PFSK-1 (cell line): ENCODE data around the gene PLAAT1.

ENCODE experiments used
- FOXP2 ChIP-seq: optimal IDR thresholded peaks from 2 replicates; pipeline ENCODE3; 2011; ENCODE audit warnings: borderline replicate concordance, control low read depth, inconsistent platforms; ENCODE audit not compliant: insufficient read depth; ENCODE audit errors: extremely low read length, extremely low read depth
- POLR2AphosphoS5 ChIP-seq: IDR thresholded peaks from 2 replicates; pipeline ENCODE4 v1.6.1; 2012; ENCODE audit warnings: low read depth, mild to moderate bottlenecking, control low read depth, low read length, moderate library complexity
- SIN3A ChIP-seq: IDR thresholded peaks from 2 replicates; pipeline ENCODE4 v1.6.1; 2012; ENCODE audit warnings: mild to moderate bottlenecking, low read length, moderate library complexity, borderline replicate concordance; ENCODE audit not compliant: insufficient read depth
- TAF1 ChIP-seq: IDR thresholded peaks from 2 replicates; pipeline ENCODE4 v1.6.1; 2012; ENCODE audit warnings: low read length, control low read depth, borderline replicate concordance; ENCODE audit not compliant: insufficient read depth
- TF ChIP-seq, protein P1 (sequence below), 2 experiments: IDR thresholded peaks; 2 replicates each; pipeline versions ENCODE4 v1.6.1 to v1.8.0; 2011 to 2012; ENCODE audit warnings: low read depth in 2 of 2, low read length in 2 of 2, control low read depth in 1 of 2, inconsistent platforms in 1 of 2, mild to moderate bottlenecking in 1 of 2, moderate library complexity in 1 of 2; ENCODE audit not compliant: insufficient read depth in 1 of 2

PLAAT1 gene

GRCh38 chr3:193225302-193226125 lies 15.5 kb upstream of the PLAAT1 start:
- TF ChIP-seq POLR2AphosphoS5 (no peak), SIN3A (no peak), TAF1 (no peak), FOXP2 (no peak)
- TF ChIP-seq, protein P1, sequence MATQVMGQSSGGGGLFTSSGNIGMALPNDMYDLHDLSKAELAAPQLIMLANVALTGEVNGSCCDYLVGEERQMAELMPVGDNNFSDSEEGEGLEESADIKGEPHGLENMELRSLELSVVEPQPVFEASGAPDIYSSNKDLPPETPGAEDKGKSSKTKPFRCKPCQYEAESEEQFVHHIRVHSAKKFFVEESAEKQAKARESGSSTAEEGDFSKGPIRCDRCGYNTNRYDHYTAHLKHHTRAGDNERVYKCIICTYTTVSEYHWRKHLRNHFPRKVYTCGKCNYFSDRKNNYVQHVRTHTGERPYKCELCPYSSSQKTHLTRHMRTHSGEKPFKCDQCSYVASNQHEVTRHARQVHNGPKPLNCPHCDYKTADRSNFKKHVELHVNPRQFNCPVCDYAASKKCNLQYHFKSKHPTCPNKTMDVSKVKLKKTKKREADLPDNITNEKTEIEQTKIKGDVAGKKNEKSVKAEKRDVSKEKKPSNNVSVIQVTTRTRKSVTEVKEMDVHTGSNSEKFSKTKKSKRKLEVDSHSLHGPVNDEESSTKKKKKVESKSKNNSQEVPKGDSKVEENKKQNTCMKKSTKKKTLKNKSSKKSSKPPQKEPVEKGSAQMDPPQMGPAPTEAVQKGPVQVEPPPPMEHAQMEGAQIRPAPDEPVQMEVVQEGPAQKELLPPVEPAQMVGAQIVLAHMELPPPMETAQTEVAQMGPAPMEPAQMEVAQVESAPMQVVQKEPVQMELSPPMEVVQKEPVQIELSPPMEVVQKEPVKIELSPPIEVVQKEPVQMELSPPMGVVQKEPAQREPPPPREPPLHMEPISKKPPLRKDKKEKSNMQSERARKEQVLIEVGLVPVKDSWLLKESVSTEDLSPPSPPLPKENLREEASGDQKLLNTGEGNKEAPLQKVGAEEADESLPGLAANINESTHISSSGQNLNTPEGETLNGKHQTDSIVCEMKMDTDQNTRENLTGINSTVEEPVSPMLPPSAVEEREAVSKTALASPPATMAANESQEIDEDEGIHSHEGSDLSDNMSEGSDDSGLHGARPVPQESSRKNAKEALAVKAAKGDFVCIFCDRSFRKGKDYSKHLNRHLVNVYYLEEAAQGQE (IDR thresholded peaks at IDR 0.05; ENCODE audit: insufficient read depth in 1 of 2, low read depth in 2 of 2, low read length in 2 of 2): no peak

GRCh38 chr3:193228206-193228605 lies 12.8 kb upstream of the PLAAT1 start:
- no peak for TF ChIP-seq POLR2AphosphoS5
- TF ChIP-seq, protein P1 (IDR thresholded peaks at IDR 0.05; ENCODE audit: insufficient read depth in 1 of 2, low read depth in 2 of 2, low read length in 2 of 2): no peak
- TF ChIP-seq TAF1: no peak

GRCh38 chr3:193229851-193230420 lies 11.1 kb upstream of the PLAAT1 start:
- TF ChIP-seq SIN3A: no peak
- no peak for TF ChIP-seq POLR2AphosphoS5
- no peak for TF ChIP-seq TAF1
- TF ChIP-seq, protein P1 (IDR thresholded peaks at IDR 0.05; ENCODE audit: insufficient read depth in 1 of 2, low read depth in 2 of 2, low read length in 2 of 2): no peak
- no peak for TF ChIP-seq FOXP2

DNA sequence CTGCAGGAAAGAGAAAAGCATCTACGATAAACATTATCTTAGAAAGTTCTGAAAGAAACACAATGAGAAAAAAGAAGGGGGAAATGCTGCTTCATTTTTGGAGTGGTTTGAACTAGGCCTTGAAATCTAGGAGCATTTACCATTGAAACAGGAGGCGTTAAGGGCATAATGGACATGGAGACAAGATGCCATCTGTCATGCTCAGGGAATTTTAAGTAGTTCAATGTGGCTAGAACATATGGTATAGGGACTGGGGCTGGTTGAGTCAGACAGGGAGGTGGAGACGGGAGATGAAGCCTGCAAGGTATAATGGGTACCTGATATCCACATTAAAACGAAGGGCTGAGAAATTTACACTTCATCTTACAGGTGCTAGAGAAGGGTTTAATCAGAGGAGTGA lies 10.4 kb upstream of the PLAAT1 start:
- no peak for TF ChIP-seq FOXP2
- TF ChIP-seq POLR2AphosphoS5: no peak
- TF ChIP-seq TAF1: no peak
- no peak for TF ChIP-seq SIN3A
- TF ChIP-seq, protein P1 (IDR thresholded peaks at IDR 0.05; ENCODE audit: insufficient read depth in 1 of 2, low read depth in 2 of 2, low read length in 2 of 2): no peak
